Esophagus squamous epithelium (tissue), 5 donors: ENCODE results near the gene BBS9. TPM values are rescaled to one million over a fixed set of nuclear protein-coding genes. Genes with fewer than 3 reads are reported as not detected.
"Not testable (repeated sequence)": the region's sequence is repeated elsewhere in the genome, so short reads cannot be mapped to it uniquely, and the experiment has no call there.

ENCODE experiments used
- DNase-seq: peaks from one replicate; lab custom pipeline; 2025; lab: John Stamatoyannopoulos, UW
- H3K27ac ChIP-seq, 4 donors: fragments of 200-600 bp; sonication (generic); one replicate each; pipeline ENCODE4 v1.5.1; 2016 to 2019; ENCODE audit warnings: mild to moderate bottlenecking in 1 of 4
- H3K27me3 ChIP-seq, 4 donors: fragments of 200-600 bp; sonication (generic); 1 replicate in 3 of 4; 2 replicates in 1 of 4; pipeline versions ENCODE4 v1.5.1 to v1.6.0; 2017 to 2021; ENCODE audit warnings: antibody characterized with exemption in 1 of 4
- H3K36me3 ChIP-seq, 3 donors: fragments of 200-600 bp; sonication (generic); one replicate each; pipeline ENCODE4 v1.5.1; 2016 to 2019
- H3K4me1 ChIP-seq, 3 donors: fragments of 200-600 bp; sonication (generic); one replicate each; pipeline ENCODE4 v1.5.1; 2017 to 2019
- H3K4me3 ChIP-seq, 4 donors: fragments of 200-600 bp; sonication (generic); 1 replicate in 3 of 4; 2 replicates in 1 of 4; pipeline ENCODE4 v1.5.1; 2016 to 2019; ENCODE audit warnings: mild to moderate bottlenecking in 2 of 4, moderate library complexity in 1 of 4
- H3K9me3 ChIP-seq, 3 donors: fragments of 200-600 bp; sonication (generic); one replicate each; pipeline ENCODE4 v1.5.1; 2016 to 2019
- CTCF ChIP-seq, 6 experiments: fragments of 450-650 bp in 4 of 6; fragments of 200-600 bp in 2 of 6; sonication (generic) in 2 of 6; IDR thresholded peaks; one replicate each; pipeline ENCODE4 v1.5.1; 2016 to 2019; ENCODE audit warnings: antibody characterized with exemption in 6 of 6, mild to moderate bottlenecking in 4 of 6, moderate library complexity in 4 of 6
- POLR2A ChIP-seq, 4 donors: fragments of 450-650 bp; IDR thresholded peaks; one replicate each; pipeline ENCODE4 v1.6.1; 2017; ENCODE audit warnings: antibody characterized with exemption in 4 of 4, mild to moderate bottlenecking in 4 of 4, moderate library complexity in 3 of 4
- WGBS, 2 donors: methylation state at CpG; one replicate each; pipeline ENCODE4 v1.1.5; 2018; 5-methylcytosine and 5-hydroxymethylcytosine counted together
- intact Hi-C: fragments of 100-400 bp; cut with DNase I; formaldehyde crosslinking; loops from one replicate; pipeline ENCODE4 v1.15.0; 2022
- total RNA-seq, 4 donors: library from RNA; depleted of rRNA; stranded (reverse); fragments of >200 nt; gene quantifications; one replicate each; pipeline ENCODE4 v1.1.0, GENCODE V29; 2016
- donor health status: DM: yes; HTN: yes; CAD: no.

Gene BBS9
- total RNA-seq, 4 donors from 2014 or later: 4.8 to 16.8 (median 7.6) TPM

- intact Hi-C loops: no loop called here
- Histone ChIP-seq H3K36me3 (no peaks in the 10 kb centered on the region), H3K9me3 (no peaks in the 10 kb centered on the region), H3K27ac (no peak overlapping the region), H3K27me3 (no peaks in the 10 kb centered on the region), H3K4me1 (no peaks in the 10 kb centered on the region), H3K4me3 (no peak overlapping the region)
- no peak for TF ChIP-seq POLR2A (IDR thresholded peaks at IDR 0.05)
- TF ChIP-seq CTCF (IDR thresholded peaks at IDR 0.05): no peak
- DNase-seq: no peak
Measured at GRCh38 chr7:33258491-33258951, 129.2 kb downstream of the BBS9 start.

- no peaks in the 10 kb centered on the region for H3K27me3 ChIP-seq
- H3K4me3 ChIP-seq: no peak overlapping the region
- 67 to 73% methylated on average over 3 of the region's 3 CpGs for WGBS, 2 donors
- H3K36me3 ChIP-seq: no peaks in the 10 kb centered on the region
- H3K4me1 ChIP-seq: no peaks in the 10 kb centered on the region
- H3K9me3 ChIP-seq: no peaks in the 10 kb centered on the region
- no peak for TF ChIP-seq CTCF (IDR thresholded peaks at IDR 0.05)
- TF ChIP-seq POLR2A (IDR thresholded peaks at IDR 0.05): no peak
- no peak overlapping the region for H3K27ac ChIP-seq
- intact Hi-C loops: no loop called here
- no peak for DNase-seq
Measured at GRCh38 chr7:33261585-33261984, 132.2 kb downstream of the BBS9 start.

GRCh38 chr7:33262476-33262875 lies 133.1 kb downstream of the BBS9 start:
- no peak overlapping the region for H3K27ac ChIP-seq
- no peaks in the 10 kb centered on the region for H3K9me3 ChIP-seq
- 83 to 90% methylated on average over 3 of the region's 3 CpGs for WGBS, 2 donors
- H3K36me3 ChIP-seq: no peaks in the 10 kb centered on the region
- TF ChIP-seq POLR2A (IDR thresholded peaks at IDR 0.05) (no peak), CTCF (IDR thresholded peaks at IDR 0.05) (no peak)
- H3K4me3 ChIP-seq: no peak overlapping the region
- no peaks in the 10 kb centered on the region for H3K4me1 ChIP-seq
- DNase-seq: no peak
- intact Hi-C loops: no loop called here
- no peaks in the 10 kb centered on the region for H3K27me3 ChIP-seq

GRCh38 chr7:33271839-33272371 lies 142.5 kb downstream of the BBS9 start:
- WGBS, 2 donors: 95 to 99% methylated on average over 4 of the region's 4 CpGs
- DNase-seq, H3K4me3 ChIP-seq, H3K9me3 ChIP-seq, H3K4me1 ChIP-seq, H3K27me3 ChIP-seq, intact Hi-C loops, H3K27ac ChIP-seq: not testable (repeated sequence)
- H3K36me3 ChIP-seq: peaks cover 0 to 10% (median 0%) of the 10 kb centered on the region in 3 donors

GRCh38 chr7:33273356-33273755 lies 144.0 kb downstream of the BBS9 start:
- intact Hi-C loops: no loop called here
- WGBS, 2 donors: 95 to 98% methylated on average over 2 of the region's 2 CpGs
- no peaks in the 10 kb centered on the region for H3K4me1 ChIP-seq
- H3K9me3 ChIP-seq: peaks cover 0 to 17% (median 6%) of the 10 kb centered on the region in 3 donors
- no peak for DNase-seq
- no peaks in the 10 kb centered on the region for H3K27me3 ChIP-seq
- TF ChIP-seq POLR2A (IDR thresholded peaks at IDR 0.05) (no peak), CTCF (IDR thresholded peaks at IDR 0.05) (no peak)
- H3K27ac ChIP-seq: no peak overlapping the region
- H3K36me3 ChIP-seq: peaks cover 0 to 22% (median 0%) of the 10 kb centered on the region in 3 donors
- H3K4me3 ChIP-seq: no peak overlapping the region

GRCh38 chr7:33276325-33276724 lies 147.0 kb downstream of the BBS9 start:
- Histone ChIP-seq H3K9me3 (peaks cover 0 to 18% (median 16%) of the 10 kb centered on the region in 3 donors), H3K27ac (no peak overlapping the region), H3K36me3 (peaks cover 0 to 22% (median 0%) of the 10 kb centered on the region in 3 donors), H3K4me1 (no peaks in the 10 kb centered on the region), H3K27me3 (no peaks in the 10 kb centered on the region), H3K4me3 (no peak overlapping the region)
- intact Hi-C loops: no loop called here
- no peak for TF ChIP-seq CTCF (IDR thresholded peaks at IDR 0.05)
- TF ChIP-seq POLR2A (IDR thresholded peaks at IDR 0.05): no peak
- 85 to 94% methylated on average over 3 of the region's 3 CpGs for WGBS, 2 donors
- no peak for DNase-seq
